HepG2 (cell line): Measurements from ENCODE around the gene AKTIP. TPM values are rescaled to one million over a fixed set of nuclear protein-coding genes. Genes with fewer than 3 reads are reported as not detected.
A peak's percentile ranks its signal among the peaks of the same experiment; 100 is the strongest.

Source experiments
- ATF7-NPFF ChIP-seq: sonication (generic); formaldehyde crosslinking; IDR thresholded peaks from 2 replicates; pipeline ENCODE4 v1.8.1; 2023; ENCODE audit warnings: mild to moderate bottlenecking, low read depth, missing genetic modification reagents, moderate library complexity
- CENPT ChIP-seq: sonication (generic); formaldehyde crosslinking; IDR thresholded peaks from 2 replicates; pipeline ENCODE4 v1.8.0; 2022; ENCODE audit warnings: low read depth, mild to moderate bottlenecking, moderate library complexity, missing genetic modification reagents
- ETV6 ChIP-seq: sonication (generic); formaldehyde crosslinking; conservative IDR thresholded peaks from 2 replicates; pipeline ENCODE4 v1.4.0; 2020; ENCODE audit warnings: missing genetic modification reagents
- EZH2 ChIP-seq: conservative IDR thresholded peaks from 2 replicates; pipeline ENCODE4 v1.6.1; 2012; ENCODE audit warnings: mild to moderate bottlenecking, low read depth, low read length, moderate library complexity
- FOXO1 ChIP-seq: sonication (generic); formaldehyde crosslinking; IDR thresholded peaks from 2 replicates; pipeline ENCODE4 v1.4.0; 2020; ENCODE audit warnings: missing genetic modification reagents
- HDAC6 ChIP-seq: fragments of 200-600 bp; sonication (generic); IDR thresholded peaks from 2 replicates; pipeline ENCODE4 v1.7.0; 2017; ENCODE audit warnings: mild to moderate bottlenecking, antibody characterized with exemption, low read length, low read depth
- IKZF1 ChIP-seq: fragments of 450-650 bp; IDR thresholded peaks from 2 replicates; pipeline ENCODE4 v1.7.1; 2016
- NFKBIZ ChIP-seq: IDR thresholded peaks from 2 replicates; pipeline ENCODE4 v1.6.1; 2018; ENCODE audit warnings: missing genetic modification reagents, missing compliant biosample characterization
- RFX5 ChIP-seq: IDR thresholded peaks from 2 replicates; pipeline ENCODE4 v1.6.1; 2011; ENCODE audit warnings: low read depth, low read length, improper control_type of control experiment
- SIX1 ChIP-seq: sonication (generic); formaldehyde crosslinking; IDR thresholded peaks from 2 replicates; pipeline ENCODE4 v1.4.0; 2020; ENCODE audit warnings: missing genetic modification reagents, borderline replicate concordance
- SOX5 ChIP-seq: IDR thresholded peaks from 2 replicates; pipeline ENCODE4 v1.6.1; 2016; ENCODE audit warnings: borderline replicate concordance
- SP1 ChIP-seq, 2 experiments: fragments of 450-650 bp in 1 of 2; sonication (generic) in 1 of 2; formaldehyde crosslinking in 1 of 2; IDR thresholded peaks; 2 replicates each; pipeline versions ENCODE4 v1.4.0 to v1.6.1; 2016 to 2020; ENCODE audit warnings: missing genetic modification reagents in 1 of 2
- SRSF1 ChIP-seq: fragments of 200-400 bp; formaldehyde crosslinking; optimal IDR thresholded peaks from 2 replicates; pipeline ENCODE3; 2017; ENCODE audit warnings: mild to moderate bottlenecking, low read depth, low read length, moderate library complexity
- TEAD3 ChIP-seq: optimal IDR thresholded peaks from 2 replicates; pipeline ENCODE3; 2016; ENCODE audit warnings: borderline replicate concordance
- ZC3H4 ChIP-seq: sonication (generic); formaldehyde crosslinking; IDR thresholded peaks from 2 replicates; pipeline ENCODE4 v1.4.0; 2020; ENCODE audit warnings: missing genetic modification reagents, borderline replicate concordance
- ZMYM3 ChIP-seq: sonication (generic); formaldehyde crosslinking; IDR thresholded peaks from 2 replicates; pipeline ENCODE4 v1.5.1; 2020; ENCODE audit warnings: mild to moderate bottlenecking, missing genetic modification reagents
- ZNF350 ChIP-seq: sonication (generic); formaldehyde crosslinking; IDR thresholded peaks from 2 replicates; pipeline ENCODE4 v1.4.0; 2020; ENCODE audit warnings: mild to moderate bottlenecking, low read depth, missing genetic modification reagents, borderline replicate concordance
- ZNF549 ChIP-seq: sonication (generic); formaldehyde crosslinking; IDR thresholded peaks from 2 replicates; pipeline ENCODE4 v1.5.0; 2020; ENCODE audit warnings: missing genetic modification reagents
- ZNF788 ChIP-seq: sonication (generic); formaldehyde crosslinking; IDR thresholded peaks from 2 replicates; pipeline ENCODE4 v1.5.0; 2020; ENCODE audit warnings: mild to moderate bottlenecking, missing genetic modification reagents, borderline replicate concordance
- polyA plus RNA-seq, 8 experiments: library from polyadenylated mRNA; depleted of rRNA in 3 of 8; stranded (reverse) in 7 of 8; unstranded in 1 of 8; fragments of >200 nt; fragmentation: Illumina TruSeq in 4 of 8; extraction: Trizol in 4 of 8; gene quantifications; 2 replicates each; pipeline versions ENCODE4 v1.2.1 to v1.2.3, GENCODE V29; 2011 to 2016; ENCODE audit warnings: low read depth in 4 of 8, missing spikeins in 1 of 8, mixed read lengths in 1 of 8; ENCODE audit not compliant: insufficient read depth in 1 of 8
- total RNA-seq, 5 experiments: library from RNA; depleted of rRNA; stranded (reverse); fragments of >200 nt; fragmentation: Illumina TruSeq; extraction: Trizol; gene quantifications; 2 replicates each; pipeline ENCODE4 v1.2.3, GENCODE V29; 2016; ENCODE audit warnings: low read depth in 1 of 5
- TF ChIP-seq, protein P1 (sequence below): IDR thresholded peaks from 2 replicates; pipeline ENCODE4 v1.6.1; 2016
- TF ChIP-seq, protein P2 (sequence below): sonication (generic); formaldehyde crosslinking; IDR thresholded peaks from 2 replicates; pipeline ENCODE4 v1.8.0; 2023; ENCODE audit warnings: mild to moderate bottlenecking, missing genetic modification reagents
- TF ChIP-seq, protein P3 (sequence below): sonication (generic); formaldehyde crosslinking; IDR thresholded peaks from 2 replicates; pipeline ENCODE4 v1.8.1; 2023; ENCODE audit warnings: mild to moderate bottlenecking, inconsistent platforms, moderate library complexity, missing genetic modification reagents, borderline replicate concordance
- TF ChIP-seq, protein P4 (sequence below): sonication (generic); formaldehyde crosslinking; IDR thresholded peaks from 2 replicates; pipeline ENCODE4 v1.8.0; 2022; ENCODE audit warnings: low read depth, missing genetic modification reagents

The AKTIP gene
- total and polyA plus RNA-seq, 2 of the 13 experiments (the other 11 are each of a cell fraction or from before 2014, with no cell fraction given), result 28.8 to 49.0 TPM

GRCh38 chr16:53503270-53503923 is 388 bp upstream of the AKTIP start (continued):
- no peak for TF ChIP-seq HDAC6
- TF ChIP-seq ETV6 (CRISPR knock-in tag), result peak; percentile 83; the same call in 1 of the 2 replicates
- TF ChIP-seq ZNF549, result no peak
- no peak for TF ChIP-seq SIX1 (CRISPR knock-in tag)
- peak; percentile 80 for TF ChIP-seq ZNF350 (CRISPR knock-in tag)
- TF ChIP-seq ZMYM3 (CRISPR knock-in tag), result 0 out of 2 replicates have a peak, but pooled peaks have one; percentile 35
- peak; percentile 91 for TF ChIP-seq SRSF1
- TF ChIP-seq ZNF788, result peak; percentile 60
- TF ChIP-seq, protein P1, sequence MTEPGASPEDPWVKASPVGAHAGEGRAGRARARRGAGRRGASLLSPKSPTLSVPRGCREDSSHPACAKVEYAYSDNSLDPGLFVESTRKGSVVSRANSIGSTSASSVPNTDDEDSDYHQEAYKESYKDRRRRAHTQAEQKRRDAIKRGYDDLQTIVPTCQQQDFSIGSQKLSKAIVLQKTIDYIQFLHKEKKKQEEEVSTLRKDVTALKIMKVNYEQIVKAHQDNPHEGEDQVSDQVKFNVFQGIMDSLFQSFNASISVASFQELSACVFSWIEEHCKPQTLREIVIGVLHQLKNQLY (CRISPR knock-in tag), result peak; percentile 47; the same call in 1 of the 2 replicates
- TF ChIP-seq, protein P2, sequence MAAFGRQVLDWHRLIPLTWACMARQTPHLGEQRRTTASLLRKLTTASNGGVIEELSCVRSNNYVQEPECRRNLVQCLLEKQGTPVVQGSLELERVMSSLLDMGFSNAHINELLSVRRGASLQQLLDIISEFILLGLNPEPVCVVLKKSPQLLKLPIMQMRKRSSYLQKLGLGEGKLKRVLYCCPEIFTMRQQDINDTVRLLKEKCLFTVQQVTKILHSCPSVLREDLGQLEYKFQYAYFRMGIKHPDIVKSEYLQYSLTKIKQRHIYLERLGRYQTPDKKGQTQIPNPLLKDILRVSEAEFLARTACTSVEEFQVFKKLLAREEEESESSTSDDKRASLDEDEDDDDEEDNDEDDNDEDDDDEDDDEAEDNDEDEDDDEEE (CRISPR knock-in tag), result no peak
- TF ChIP-seq ATF7-NPFF (CRISPR knock-in tag), result peak; percentile 7; the same call in 1 of the 2 replicates
- 0 out of 2 replicates have a peak, but pooled peaks have one; percentile 61 for TF ChIP-seq SP1 (IDR thresholded peaks at IDR 0.05)
- peak; percentile 91 for TF ChIP-seq SP1 (CRISPR knock-in tag; IDR thresholded peaks at IDR 0.05)
- TF ChIP-seq, protein P3, sequence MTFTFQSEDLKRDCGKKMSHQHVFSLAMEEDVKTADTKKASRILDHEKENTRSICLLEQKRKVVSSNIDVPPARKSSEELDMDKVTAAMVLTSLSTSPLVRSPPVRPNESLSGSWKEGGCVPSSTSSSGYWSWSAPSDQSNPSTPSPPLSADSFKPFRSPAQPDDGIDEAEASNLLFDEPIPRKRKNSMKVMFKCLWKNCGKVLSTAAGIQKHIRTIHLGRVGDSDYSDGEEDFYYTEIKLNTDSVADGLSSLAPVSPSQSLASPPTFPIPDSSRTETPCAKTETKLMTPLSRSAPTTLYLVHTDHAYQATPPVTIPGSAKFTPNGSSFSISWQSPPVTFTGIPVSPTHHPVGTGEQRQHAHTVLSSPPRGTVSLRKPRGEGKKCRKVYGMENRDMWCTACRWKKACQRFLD (CRISPR knock-in tag), result no peak
- no peak for TF ChIP-seq EZH2
- peak; percentile 64; the same call in 1 of the 2 replicates for TF ChIP-seq RFX5
- peak; percentile 80 for TF ChIP-seq TEAD3 (CRISPR knock-in tag)
- TF ChIP-seq, protein P4, sequence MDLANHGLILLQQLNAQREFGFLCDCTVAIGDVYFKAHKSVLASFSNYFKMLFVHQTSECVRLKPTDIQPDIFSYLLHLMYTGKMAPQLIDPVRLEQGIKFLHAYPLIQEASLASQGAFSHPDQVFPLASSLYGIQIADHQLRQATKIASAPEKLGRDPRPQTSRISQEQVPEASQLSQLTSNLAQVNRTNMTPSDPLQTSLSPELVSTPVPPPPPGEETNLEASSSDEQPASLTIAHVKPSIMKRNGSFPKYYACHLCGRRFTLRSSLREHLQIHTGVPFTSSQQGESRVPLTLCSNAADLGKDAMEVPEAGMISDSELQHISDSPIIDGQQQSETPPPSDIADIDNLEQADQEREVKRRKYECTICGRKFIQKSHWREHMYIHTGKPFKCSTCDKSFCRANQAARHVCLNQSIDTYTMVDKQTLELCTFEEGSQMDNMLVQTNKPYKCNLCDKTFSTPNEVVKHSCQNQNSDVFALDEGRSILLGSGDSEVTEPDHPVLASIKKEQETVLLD, result peak; percentile 54
- TF ChIP-seq SOX5, result peak; percentile 66; the same call in 1 of the 2 replicates
- TF ChIP-seq FOXO1 (CRISPR knock-in tag), result peak; percentile 86; the same call in 1 of the 2 replicates
- 0 out of 2 replicates have a peak, but pooled peaks have one; percentile 85 for TF ChIP-seq ZC3H4
- 0 out of 2 replicates have a peak, but pooled peaks have one; percentile 29 for TF ChIP-seq NFKBIZ (CRISPR knock-in tag)
- no peak for TF ChIP-seq CENPT
- no peak for TF ChIP-seq IKZF1
